ENCODE data around the gene RNF14. TPM values are rescaled to one million over a fixed set of nuclear protein-coding genes. Genes with fewer than 3 reads are reported as not detected.

The RNF14 gene
- total and polyA plus RNA-seq, 2 donors (not counting 3 experiments of a cell fraction or from before 2014, with no cell fraction given), result 23.5 to 55.9 TPM

GRCh38 chr5:142025637-142026036 lies 56.7 kb downstream of the RNF14 start:
- TF ChIP-seq POLR2AphosphoS5 (IDR thresholded peaks at IDR 0.05; ENCODE audit: insufficient read depth, low read depth, low read length) (no peak), EZH2 (IDR thresholded peaks at IDR 0.05; ENCODE audit: borderline replicate concordance, low read depth, low read length, severe bottlenecking) (no peak), POLR2A (IDR thresholded peaks at IDR 0.05; ENCODE audit: low read depth, low read length) (no peak), FOS (IDR thresholded peaks at IDR 0.05; ENCODE audit: borderline replicate concordance, insufficient read depth, low read length) (no peak), GATA2 (IDR thresholded peaks at IDR 0.05; ENCODE audit: insufficient read depth, insufficient read length, low read depth, low read length) (no peak), MYC (IDR thresholded peaks at IDR 0.05; ENCODE audit: low read depth, low read length) (no peak), JUN (IDR thresholded peaks at IDR 0.05; ENCODE audit: borderline replicate concordance, insufficient read depth, insufficient read length, low read depth) (no peak)
- TF ChIP-seq, protein P1, sequence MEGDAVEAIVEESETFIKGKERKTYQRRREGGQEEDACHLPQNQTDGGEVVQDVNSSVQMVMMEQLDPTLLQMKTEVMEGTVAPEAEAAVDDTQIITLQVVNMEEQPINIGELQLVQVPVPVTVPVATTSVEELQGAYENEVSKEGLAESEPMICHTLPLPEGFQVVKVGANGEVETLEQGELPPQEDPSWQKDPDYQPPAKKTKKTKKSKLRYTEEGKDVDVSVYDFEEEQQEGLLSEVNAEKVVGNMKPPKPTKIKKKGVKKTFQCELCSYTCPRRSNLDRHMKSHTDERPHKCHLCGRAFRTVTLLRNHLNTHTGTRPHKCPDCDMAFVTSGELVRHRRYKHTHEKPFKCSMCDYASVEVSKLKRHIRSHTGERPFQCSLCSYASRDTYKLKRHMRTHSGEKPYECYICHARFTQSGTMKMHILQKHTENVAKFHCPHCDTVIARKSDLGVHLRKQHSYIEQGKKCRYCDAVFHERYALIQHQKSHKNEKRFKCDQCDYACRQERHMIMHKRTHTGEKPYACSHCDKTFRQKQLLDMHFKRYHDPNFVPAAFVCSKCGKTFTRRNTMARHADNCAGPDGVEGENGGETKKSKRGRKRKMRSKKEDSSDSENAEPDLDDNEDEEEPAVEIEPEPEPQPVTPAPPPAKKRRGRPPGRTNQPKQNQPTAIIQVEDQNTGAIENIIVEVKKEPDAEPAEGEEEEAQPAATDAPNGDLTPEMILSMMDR (IDR thresholded peaks at IDR 0.05; ENCODE audit: extremely low read depth in 1 of 2, insufficient read depth in 1 of 2, low read depth in 1 of 2, low read length in 2 of 2), result no peak
- TF ChIP-seq, protein P2, sequence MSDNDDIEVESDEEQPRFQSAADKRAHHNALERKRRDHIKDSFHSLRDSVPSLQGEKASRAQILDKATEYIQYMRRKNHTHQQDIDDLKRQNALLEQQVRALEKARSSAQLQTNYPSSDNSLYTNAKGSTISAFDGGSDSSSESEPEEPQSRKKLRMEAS (IDR thresholded peaks at IDR 0.05; ENCODE audit: insufficient read depth, insufficient read length), result no peak
- Histone ChIP-seq H4K20me1 (replicated peaks; ENCODE audit: control insufficient read depth, extremely low read depth, insufficient read depth, low read length) (no peaks in the 10 kb centered on the region), H3K9me1 (replicated peaks; ENCODE audit: control insufficient read depth, extremely low read depth, insufficient read depth, low read length) (no peaks in the 10 kb centered on the region), H2AFZ (ENCODE audit: low read depth, low read length) (peak overlapping the region; percentile 94), H3K27me3 (ENCODE audit: control insufficient read depth in 2 of 2, insufficient read depth in 2 of 2, low read length in 2 of 2) (no peaks in the 10 kb centered on the region), H3K36me3 (ENCODE audit: control insufficient read depth in 2 of 2, extremely low read depth in 1 of 2, insufficient read depth in 2 of 2, low read length in 2 of 2) (no peaks in the 10 kb centered on the region), H3K79me2 (ENCODE audit: control insufficient read depth, insufficient read depth, low read length) (no peaks in the 10 kb centered on the region), H3K4me2 (ENCODE audit: insufficient read depth, low read length) (peak overlapping the region; percentile 84), H3K4me1 (ENCODE audit: control insufficient read depth, extremely low read depth, insufficient read depth, low read length) (peaks cover 8% of the 10 kb centered on the region), H3K9ac (replicated peaks; ENCODE audit: extremely low read depth, insufficient read depth, low read length) (no peak overlapping the region), H3K4me3 (replicated peaks in 1 of 3; ENCODE audit: insufficient read depth in 1 of 3, low read depth in 1 of 3, low read length in 3 of 3) (no peak overlapping the region), H3K27ac (ENCODE audit: insufficient read depth, low read depth, low read length) (no peak overlapping the region), H3K9me3 (replicated peaks; ENCODE audit: control insufficient read depth, insufficient read depth, low read length) (no peaks in the 10 kb centered on the region)
- ChIA-PET POLR2A (no interaction called here), CTCF (interaction anchor here (1.5 to 2.2 kb wide), 3 partner anchors 9 to 14 kb away, joined by 6 to 10 read pairs (median 8); no protein-coding TSS in a partner anchor)
- intact Hi-C loops (cut with micrococcal nuclease) (loop anchor here (1.0 kb wide), 1 partner anchor 10 kb away; no protein-coding TSS in a partner anchor), dilution Hi-C loops (cut with MboI; ENCODE audit: extremely low pct_ligation_motif_present, low sequenced_read_pairs) (no loop called here)
- DNase-seq (ENCODE audit: low read depth, low spot score) (no peak), FAIRE-seq (no peak)
- no TSS peak for BruUV-seq (replicated peaks)

All from endothelial cell of umbilical vein (primary cell).